Vagina (tissue), 2 donors: ENCODE measurements around the gene N4BP2L2. TPM values are rescaled to one million over a fixed set of nuclear protein-coding genes. Genes with fewer than 3 reads are reported as not detected.

ENCODE experiments used
- DNase-seq, 2 donors: peaks; one replicate each; pipeline ENCODE4 v3.0.0-alpha.2; 2017; ENCODE audit errors: extremely low spot score in 2 of 2
- H3K27ac ChIP-seq: fragments of 200-600 bp; sonication (generic); one replicate; pipeline ENCODE4 v1.5.1; 2019
- H3K27me3 ChIP-seq: fragments of 200-600 bp; sonication (generic); one replicate; pipeline ENCODE4 v1.5.1; 2019
- H3K36me3 ChIP-seq, 2 donors: fragments of 200-600 bp; sonication (generic); one replicate each; pipeline ENCODE4 v1.5.1; 2017 to 2019
- H3K4me1 ChIP-seq: fragments of 200-600 bp; sonication (generic); one replicate; pipeline ENCODE4 v1.5.1; 2019
- H3K4me3 ChIP-seq, 2 donors: fragments of 200-600 bp; sonication (generic); 1 replicate in 1 of 2; 2 replicates in 1 of 2; pipeline ENCODE4 v1.5.1; 2016 to 2019
- H3K9me3 ChIP-seq: fragments of 200-600 bp; sonication (generic); one replicate; pipeline ENCODE4 v1.5.1; 2019
- POLR2A ChIP-seq, 2 donors: fragments of 450-650 bp; IDR thresholded peaks; one replicate each; pipeline ENCODE4 v1.6.1; 2017; ENCODE audit warnings: antibody characterized with exemption in 2 of 2, mild to moderate bottlenecking in 2 of 2, moderate library complexity in 2 of 2
- POLR2AphosphoS5 ChIP-seq, 2 donors: sonication (generic); formaldehyde crosslinking; IDR thresholded peaks; one replicate each; pipeline ENCODE4 v1.9.0; 2017; ENCODE audit warnings: antibody characterized with exemption in 2 of 2, mild to moderate bottlenecking in 2 of 2, low read depth in 1 of 2; ENCODE audit not compliant: insufficient read depth in 1 of 2
- intact Hi-C: fragments of 100-400 bp; cut with DNase I; formaldehyde crosslinking; loops from one replicate; pipeline ENCODE4 v1.15.1; 2023
- total RNA-seq: library from RNA; depleted of rRNA; stranded (reverse); fragments of >200 nt; gene quantifications from one replicate; pipeline ENCODE4 v1.2.3, GENCODE V29; 2016
- TF ChIP-seq, protein P1 (sequence below), 3 experiments: fragments of 450-650 bp in 2 of 3; fragments of 200-600 bp in 1 of 3; sonication (generic) in 1 of 3; IDR thresholded peaks; one replicate each; pipeline ENCODE4 v1.5.1; 2017 to 2019; ENCODE audit warnings: antibody characterized with exemption in 3 of 3, mild to moderate bottlenecking in 2 of 3, moderate library complexity in 2 of 3

Gene N4BP2L2
- total RNA-seq, 1 donor from 2014 or later = 173 TPM

DNA sequence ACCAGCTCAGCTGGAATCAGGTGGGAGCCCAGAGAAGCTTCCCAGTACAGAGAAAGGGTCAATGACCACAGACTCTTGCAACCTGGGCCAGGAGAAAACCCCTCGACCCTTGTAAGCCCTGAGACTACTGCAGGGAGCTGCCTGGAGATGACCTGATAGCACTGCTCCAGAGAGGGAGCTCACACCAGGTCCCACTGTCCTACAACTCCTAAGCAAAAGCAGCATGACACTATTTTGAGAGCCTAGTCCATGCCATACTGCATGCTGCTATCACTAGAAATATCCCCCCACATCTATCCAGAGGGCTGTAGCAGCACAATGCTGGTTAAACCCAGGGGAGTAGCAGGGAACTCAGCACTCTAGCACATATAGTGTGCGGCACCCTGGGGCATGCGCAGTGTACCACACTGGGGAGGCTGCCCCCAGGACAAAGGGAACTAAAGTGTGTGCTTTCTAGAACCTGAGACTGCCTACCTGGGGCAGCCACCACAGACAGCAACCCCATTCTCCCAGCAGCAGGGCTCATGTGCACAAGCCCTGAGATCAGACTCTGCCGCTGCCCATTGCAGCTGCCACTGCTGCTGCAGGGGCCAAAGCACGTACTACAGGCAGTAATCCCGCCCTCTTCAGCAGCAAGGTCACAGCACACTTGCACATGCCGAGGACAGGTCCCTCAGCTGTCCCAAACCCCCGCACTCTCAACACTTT, 83.6 kb downstream of the N4BP2L2 start:
- DNase-seq = no peak
- H3K36me3 ChIP-seq = no peaks in the 10 kb centered on the region
- H3K4me1 ChIP-seq = no peaks in the 10 kb centered on the region
- intact Hi-C loops = no loop called here
- no peaks in the 10 kb centered on the region for H3K27me3 ChIP-seq
- H3K4me3 ChIP-seq = no peak overlapping the region
- H3K27ac ChIP-seq = no peak overlapping the region
- TF ChIP-seq, protein P1, sequence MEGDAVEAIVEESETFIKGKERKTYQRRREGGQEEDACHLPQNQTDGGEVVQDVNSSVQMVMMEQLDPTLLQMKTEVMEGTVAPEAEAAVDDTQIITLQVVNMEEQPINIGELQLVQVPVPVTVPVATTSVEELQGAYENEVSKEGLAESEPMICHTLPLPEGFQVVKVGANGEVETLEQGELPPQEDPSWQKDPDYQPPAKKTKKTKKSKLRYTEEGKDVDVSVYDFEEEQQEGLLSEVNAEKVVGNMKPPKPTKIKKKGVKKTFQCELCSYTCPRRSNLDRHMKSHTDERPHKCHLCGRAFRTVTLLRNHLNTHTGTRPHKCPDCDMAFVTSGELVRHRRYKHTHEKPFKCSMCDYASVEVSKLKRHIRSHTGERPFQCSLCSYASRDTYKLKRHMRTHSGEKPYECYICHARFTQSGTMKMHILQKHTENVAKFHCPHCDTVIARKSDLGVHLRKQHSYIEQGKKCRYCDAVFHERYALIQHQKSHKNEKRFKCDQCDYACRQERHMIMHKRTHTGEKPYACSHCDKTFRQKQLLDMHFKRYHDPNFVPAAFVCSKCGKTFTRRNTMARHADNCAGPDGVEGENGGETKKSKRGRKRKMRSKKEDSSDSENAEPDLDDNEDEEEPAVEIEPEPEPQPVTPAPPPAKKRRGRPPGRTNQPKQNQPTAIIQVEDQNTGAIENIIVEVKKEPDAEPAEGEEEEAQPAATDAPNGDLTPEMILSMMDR (IDR thresholded peaks at IDR 0.05) = no peak
- TF ChIP-seq POLR2A (IDR thresholded peaks at IDR 0.05) = no peak
- no peak for TF ChIP-seq POLR2AphosphoS5 (IDR thresholded peaks at IDR 0.05; ENCODE audit: insufficient read depth in 1 of 2, low read depth in 1 of 2)
- peaks cover 9% of the 10 kb centered on the region for H3K9me3 ChIP-seq

- DNase-seq = no peak
- H3K27me3 ChIP-seq = no peaks in the 10 kb centered on the region
- intact Hi-C loops = no loop called here
- no peak for TF ChIP-seq POLR2AphosphoS5 (IDR thresholded peaks at IDR 0.05; ENCODE audit: insufficient read depth in 1 of 2, low read depth in 1 of 2)
- TF ChIP-seq, protein P1 (IDR thresholded peaks at IDR 0.05) = no peak
- TF ChIP-seq POLR2A (IDR thresholded peaks at IDR 0.05) = no peak
- H3K9me3 ChIP-seq = peaks cover 9% of the 10 kb centered on the region
- no peak overlapping the region for H3K4me3 ChIP-seq
- no peaks in the 10 kb centered on the region for H3K4me1 ChIP-seq
- H3K27ac ChIP-seq = no peak overlapping the region
- H3K36me3 ChIP-seq = no peaks in the 10 kb centered on the region
These were observed 84.6 kb downstream of the N4BP2L2 start for GRCh38 chr13:32453981-32454380.

DNA sequence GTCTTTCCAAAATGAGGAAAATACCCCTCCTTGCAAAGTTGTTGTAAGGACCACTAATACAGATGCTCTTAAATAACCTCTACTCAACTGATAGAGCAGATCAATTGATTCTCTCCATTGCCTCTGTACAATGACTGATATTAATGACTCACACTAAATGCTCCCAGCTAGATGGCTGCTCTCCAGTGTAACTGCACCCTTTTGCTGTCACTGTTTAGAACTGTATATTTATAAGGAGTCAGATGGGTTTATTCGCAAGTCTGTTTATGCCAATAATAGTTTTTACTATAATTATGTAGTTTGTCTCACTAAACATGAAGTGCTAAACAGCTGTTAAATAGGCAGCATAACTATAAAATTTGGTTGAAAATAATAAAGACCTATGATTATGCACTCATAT, 89.6 kb downstream of the N4BP2L2 start:
- intact Hi-C loops = no loop called here
- Histone ChIP-seq H3K27ac (no peak overlapping the region), H3K36me3 (no peaks in the 10 kb centered on the region)

GRCh38 chr13:32447894-32448623, 90.5 kb downstream of the N4BP2L2 start:
- no peaks in the 10 kb centered on the region for H3K27me3 ChIP-seq
- H3K27ac ChIP-seq = no peak overlapping the region
- no peak overlapping the region for H3K4me3 ChIP-seq
- TF ChIP-seq POLR2AphosphoS5 (IDR thresholded peaks at IDR 0.05; ENCODE audit: insufficient read depth in 1 of 2, low read depth in 1 of 2) = no peak
- TF ChIP-seq POLR2A (IDR thresholded peaks at IDR 0.05) = no peak
- TF ChIP-seq, protein P1 (IDR thresholded peaks at IDR 0.05) = no peak
- intact Hi-C loops = no loop called here
- H3K36me3 ChIP-seq = no peaks in the 10 kb centered on the region
- DNase-seq = no peak
- H3K4me1 ChIP-seq = no peaks in the 10 kb centered on the region
- no peaks in the 10 kb centered on the region for H3K9me3 ChIP-seq

More for the DNA sequence above, 89.6 kb downstream of the N4BP2L2 start:
- no peak for TF ChIP-seq POLR2AphosphoS5 (IDR thresholded peaks at IDR 0.05; ENCODE audit: insufficient read depth in 1 of 2, low read depth in 1 of 2)
- no peak for TF ChIP-seq POLR2A (IDR thresholded peaks at IDR 0.05)
- TF ChIP-seq, protein P1 (IDR thresholded peaks at IDR 0.05) = no peak
- Histone ChIP-seq H3K4me3 (no peak overlapping the region), H3K9me3 (no peaks in the 10 kb centered on the region), H3K27me3 (no peaks in the 10 kb centered on the region), H3K4me1 (no peaks in the 10 kb centered on the region)
- DNase-seq = no peak
